Measurements from ENCODE around the gene BCL3. TPM values are rescaled to one million over a fixed set of nuclear protein-coding genes. Genes with fewer than 3 reads are reported as not detected.

Gene BCL3
- total RNA-seq, 1 experiment from 2014 or later, result 2.2 TPM

GRCh38 chr19:44765949-44766335 is 17.4 kb downstream of the BCL3 start:
- H3K9me3 ChIP-seq (ENCODE audit: control insufficient read depth, low read depth, low read length), result no peaks in the 10 kb centered on the region
- H3K18ac ChIP-seq (ENCODE audit: insufficient read length, low read depth, low read length), result no peak overlapping the region
- H3K27me3 ChIP-seq (ENCODE audit: insufficient read depth, low read length), result no peaks in the 10 kb centered on the region; the same call in 1 of the 2 replicates
- no peak overlapping the region for H3K9ac ChIP-seq (ENCODE audit: extremely low read depth, insufficient read length, low read length)
- H2AFZ ChIP-seq (ENCODE audit: low read length), result no peak overlapping the region
- no peak overlapping the region for H4K8ac ChIP-seq (replicated peaks; ENCODE audit: insufficient read length, low read depth, low read length)
- no peak overlapping the region for H2BK15ac ChIP-seq (ENCODE audit: low read depth, low read length)
- no peaks in the 10 kb centered on the region for H3K79me1 ChIP-seq (ENCODE audit: insufficient read depth, low read depth, low read length, poor library complexity, severe bottlenecking)
- no peak overlapping the region for H3K4me2 ChIP-seq (ENCODE audit: insufficient read depth, insufficient read length, low read length)
- no peak overlapping the region for H3K23ac ChIP-seq (ENCODE audit: insufficient read length, low read depth, low read length)
- no peak overlapping the region for H3K14ac ChIP-seq (ENCODE audit: insufficient read depth, low read length)
- H2BK12ac ChIP-seq (ENCODE audit: insufficient read length, low read depth, low read length), result no peak overlapping the region
- H3T11ph ChIP-seq (ENCODE audit: low read length), result no peak overlapping the region
- no peak for DNase-seq
- Mint-ChIP-seq H3K36me3 (ENCODE audit: insufficient read depth in 1 of 3, low read depth in 3 of 3) (peaks cover 2 to 5% (median 3%) of the 10 kb centered on the region in 3 experiments; a peak in 3 of 7 replicates), H3K27me3 (ENCODE audit: low read depth) (peaks cover 48% of the 10 kb centered on the region), H3K4me1 (peaks cover 2 to 3% of the 10 kb centered on the region in 2 experiments), H3K27ac (0 out of 7 replicates have a peak overlapping the region, but pooled peaks of 1 of the 3 experiments have one; percentile 88), H3K4me3 (no peak overlapping the region), H3K9me3 (peaks cover 9 to 11% of the 10 kb centered on the region in 2 experiments)
- H4K91ac ChIP-seq (ENCODE audit: insufficient read length, low read depth, low read length), result no peak overlapping the region
- H4K5ac ChIP-seq (ENCODE audit: insufficient read length, low read depth, low read length), result no peak overlapping the region
- H3K56ac ChIP-seq (ENCODE audit: insufficient read length, low read depth, low read length), result no peak overlapping the region
- no peak overlapping the region for H3K27ac ChIP-seq (ENCODE audit: insufficient read length, low read depth, low read length)
- H2BK120ac ChIP-seq (ENCODE audit: low read depth, low read length, poor library complexity, severe bottlenecking), result no peak overlapping the region
- H2AK5ac ChIP-seq (ENCODE audit: insufficient read length, low read length), result no peak overlapping the region
- no peak overlapping the region for H2BK20ac ChIP-seq (ENCODE audit: low read depth, low read length, poor library complexity, severe bottlenecking)
- H3K4ac ChIP-seq (ENCODE audit: low read depth, low read length), result no peak overlapping the region
- no peak for TF ChIP-seq CTCF (conservative IDR thresholded peaks at IDR 0.05)
- H4K20me1 ChIP-seq (ENCODE audit: control insufficient read depth, insufficient read depth, insufficient read length), result no peaks in the 10 kb centered on the region
- no peaks in the 10 kb centered on the region for H3K23me2 ChIP-seq (ENCODE audit: insufficient read length, low read depth, low read length, poor library complexity, severe bottlenecking)
- H2BK5ac ChIP-seq (ENCODE audit: insufficient read length, low read length), result no peak overlapping the region
- WGBS (ENCODE audit: extremely low coverage, insufficient read length, low lambda C conversion rate), result no CpG with 5 or more reads among the region's 3 CpGs
- no peaks in the 10 kb centered on the region for H3K4me1 ChIP-seq (ENCODE audit: insufficient read depth, low read length)
- H3K79me2 ChIP-seq (ENCODE audit: insufficient read depth, low read length), result no peaks in the 10 kb centered on the region

All from H9 (cell line).